Hepatocyte (in vitro differentiated cells): ENCODE measurements around the gene LYSMD2.

Experiments used
- EZH2 ChIP-seq: fragments of 200-600 bp; sonication (generic); IDR thresholded peaks from 2 replicates; pipeline ENCODE4 v1.6.1; 2016; ENCODE audit warnings: antibody characterized with exemption, mild to moderate bottlenecking, borderline replicate concordance
- EZH2phosphoT487 ChIP-seq: fragments of 200-600 bp; sonication (generic); IDR thresholded peaks from one replicate; pipeline ENCODE4 v1.6.1; 2018; ENCODE audit warnings: antibody characterized with exemption, mild to moderate bottlenecking, low read depth, moderate library complexity; ENCODE audit not compliant: unreplicated experiment, severe bottlenecking
- TF ChIP-seq, protein P1 (sequence below): fragments of 200-600 bp; sonication (generic); IDR thresholded peaks from 2 replicates; pipeline ENCODE4 v1.5.1; 2016; ENCODE audit warnings: antibody characterized with exemption, mild to moderate bottlenecking; ENCODE audit not compliant: poor library complexity

DNA sequence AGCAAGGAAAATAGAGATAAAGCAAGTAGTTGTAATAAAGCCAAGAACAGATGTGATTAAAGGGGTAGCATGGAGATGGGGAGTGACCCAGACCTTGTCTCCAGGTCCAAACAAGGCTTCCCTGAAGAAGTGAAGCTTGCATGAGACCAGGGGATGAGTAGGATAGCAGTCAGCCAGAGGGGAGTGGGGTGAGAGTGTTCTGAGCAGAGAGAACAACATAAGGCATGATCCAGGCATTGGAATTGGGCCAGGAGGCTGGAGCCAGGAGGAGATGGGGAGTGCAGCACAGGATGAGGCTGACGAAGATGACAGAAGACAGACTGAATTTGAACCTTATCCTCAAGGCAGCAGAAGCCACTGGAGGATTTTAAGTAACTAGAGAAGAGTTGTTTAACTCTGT is 21.2 kb upstream of the LYSMD2 start:
- TF ChIP-seq, protein P1, sequence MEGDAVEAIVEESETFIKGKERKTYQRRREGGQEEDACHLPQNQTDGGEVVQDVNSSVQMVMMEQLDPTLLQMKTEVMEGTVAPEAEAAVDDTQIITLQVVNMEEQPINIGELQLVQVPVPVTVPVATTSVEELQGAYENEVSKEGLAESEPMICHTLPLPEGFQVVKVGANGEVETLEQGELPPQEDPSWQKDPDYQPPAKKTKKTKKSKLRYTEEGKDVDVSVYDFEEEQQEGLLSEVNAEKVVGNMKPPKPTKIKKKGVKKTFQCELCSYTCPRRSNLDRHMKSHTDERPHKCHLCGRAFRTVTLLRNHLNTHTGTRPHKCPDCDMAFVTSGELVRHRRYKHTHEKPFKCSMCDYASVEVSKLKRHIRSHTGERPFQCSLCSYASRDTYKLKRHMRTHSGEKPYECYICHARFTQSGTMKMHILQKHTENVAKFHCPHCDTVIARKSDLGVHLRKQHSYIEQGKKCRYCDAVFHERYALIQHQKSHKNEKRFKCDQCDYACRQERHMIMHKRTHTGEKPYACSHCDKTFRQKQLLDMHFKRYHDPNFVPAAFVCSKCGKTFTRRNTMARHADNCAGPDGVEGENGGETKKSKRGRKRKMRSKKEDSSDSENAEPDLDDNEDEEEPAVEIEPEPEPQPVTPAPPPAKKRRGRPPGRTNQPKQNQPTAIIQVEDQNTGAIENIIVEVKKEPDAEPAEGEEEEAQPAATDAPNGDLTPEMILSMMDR, result no peak
- TF ChIP-seq EZH2phosphoT487, result no peak
- TF ChIP-seq EZH2, result no peak
